ENCODE data around the gene NTF4. TPM values are rescaled to one million over a fixed set of nuclear protein-coding genes. Genes with fewer than 3 reads are reported as not detected.
"Not testable (repeated sequence)": the region's sequence is repeated elsewhere in the genome, so short reads cannot be mapped to it uniquely, and the experiment has no call there.

The NTF4 gene
- total RNA-seq, 1 donor from 2014 or later: 3.9 TPM

- DNase-seq (ENCODE audit: extremely low spot score, unreplicated experiment): peak; percentile 100
- no peak for TF ChIP-seq CTCF (conservative IDR thresholded peaks at IDR 0.05)
- Mint-ChIP-seq H3K27ac (peak within 1 kb of the TSS; percentile 79), H3K4me1 (ENCODE audit: unreplicated experiment) (peaks cover 10% of the 10 kb centered on the region), H3K4me3 (peak within 1 kb of the TSS; percentile 97), H3K27me3 (peaks cover 4% of the 10 kb centered on the region), H3K36me3 (peaks cover 8% of the 10 kb centered on the region), H3K9me3 (no peaks in the 10 kb centered on the region)
These were observed 20.6 kb upstream of the NTF4 start, which contains the start of gene SNRNP70 for GRCh38 chr19:49085020-49085867. SNRNP70 (plus strand) TSS chr19:49085451; CDS start chr19:49086415, 964 bp downstream.

- TF ChIP-seq CTCF (conservative IDR thresholded peaks at IDR 0.05): no peak
- Mint-ChIP-seq H3K4me3 (peak overlapping the region; percentile 97), H3K27me3 (peaks cover 8% of the 10 kb centered on the region), H3K27ac (peak overlapping the region; percentile 79), H3K4me1 (ENCODE audit: unreplicated experiment) (peaks cover 10% of the 10 kb centered on the region), H3K9me3 (no peaks in the 10 kb centered on the region), H3K36me3 (peaks cover 6% of the 10 kb centered on the region)
- no peak for DNase-seq (ENCODE audit: extremely low spot score, unreplicated experiment)
These were observed 19.8 kb upstream of the NTF4 start for GRCh38 chr19:49084206-49085019.

- peaks cover 4% of the 10 kb centered on the region for H3K4me1 Mint-ChIP-seq (ENCODE audit: unreplicated experiment)
- H3K27me3 Mint-ChIP-seq: peaks cover 8% of the 10 kb centered on the region
These were observed 16.7 kb upstream of the NTF4 start for GRCh38 chr19:49081273-49081672.

GRCh38 chr19:49080392-49080791, 15.8 kb upstream of the NTF4 start:
- Mint-ChIP-seq H3K36me3 (no peaks in the 10 kb centered on the region), H3K27ac (no peak overlapping the region), H3K9me3 (no peaks in the 10 kb centered on the region), H3K4me1 (ENCODE audit: unreplicated experiment) (peaks cover 4% of the 10 kb centered on the region), H3K27me3 (peaks cover 10% of the 10 kb centered on the region), H3K4me3 (no peak overlapping the region)
- DNase-seq (ENCODE audit: extremely low spot score, unreplicated experiment): no peak
- no peak for TF ChIP-seq CTCF (conservative IDR thresholded peaks at IDR 0.05)

More at GRCh38 chr19:49081273-49081672, 16.7 kb upstream of the NTF4 start:
- Mint-ChIP-seq H3K9me3 (no peaks in the 10 kb centered on the region), H3K4me3 (no peak overlapping the region), H3K36me3 (no peaks in the 10 kb centered on the region), H3K27ac (no peak overlapping the region)
- DNase-seq (ENCODE audit: extremely low spot score, unreplicated experiment): no peak
- TF ChIP-seq CTCF (conservative IDR thresholded peaks at IDR 0.05): no peak

- H3K4me3 Mint-ChIP-seq; H3K9me3 Mint-ChIP-seq; H3K36me3 Mint-ChIP-seq; H3K27ac Mint-ChIP-seq; DNase-seq (ENCODE audit: extremely low spot score, unreplicated experiment): not testable (repeated sequence)
- TF ChIP-seq CTCF (conservative IDR thresholded peaks at IDR 0.05): peak; percentile 80
- Mint-ChIP-seq H3K27me3 (peaks cover 45% of the 10 kb centered on the region), H3K4me1 (ENCODE audit: unreplicated experiment) (peaks cover 10% of the 10 kb centered on the region)
These were observed 10.3 kb upstream of the NTF4 start for GRCh38 chr19:49074869-49075268.

All from type B pancreatic cell (in vitro differentiated cells).